Cardiac fibroblast (primary cell): ENCODE results near the gene RPA1.

ENCODE experiments used
- DNase-seq, 2 donors: peaks; one replicate each; pipeline versions ENCODE4 v3.0.0 to v3.0.0-alpha.2; 2010; ENCODE audit warnings: low read depth in 2 of 2
- H3K4me3 ChIP-seq, 2 donors: replicated peaks in 1 of 2; 1 replicate in 1 of 2; 2 replicates in 1 of 2; pipeline ENCODE4 v1.5.1; 2011; ENCODE audit warnings: low read depth in 2 of 2, low read length in 2 of 2, mild to moderate bottlenecking in 2 of 2, moderate library complexity in 1 of 2
- CTCF ChIP-seq: IDR thresholded peaks from one replicate; pipeline ENCODE4 v1.5.1; 2011; ENCODE audit warnings: low read depth, mild to moderate bottlenecking, low read length, inconsistent platforms

Gene RPA1

GRCh38 chr17:1948517-1948825 is 118.7 kb downstream of the RPA1 start:
- no peak for TF ChIP-seq CTCF
- DNase-seq: no peak

More at GRCh38 chr17:1948517-1948825, 118.7 kb downstream of the RPA1 start:
- H3K4me3 ChIP-seq: no peak overlapping the region
